Skeletal muscle satellite cell (primary cell): ENCODE data around the gene SGSM2.

Source experiments
- H3K27me3 ChIP-seq: 2 replicates; pipeline ENCODE4 v1.7.0; 2013; ENCODE audit warnings: low read length; ENCODE audit not compliant: control insufficient read depth, insufficient read depth
- H3K36me3 ChIP-seq: 2 replicates; pipeline ENCODE4 v1.7.0; 2013; ENCODE audit warnings: mild to moderate bottlenecking, control low read depth, low read length; ENCODE audit not compliant: insufficient read depth
- H3K4me1 ChIP-seq: 2 replicates; pipeline ENCODE4 v1.7.0; 2013; ENCODE audit warnings: low read length; ENCODE audit not compliant: control insufficient read depth, insufficient read depth
- H3K4me2 ChIP-seq: 2 replicates; pipeline ENCODE4 v1.7.0; 2013; ENCODE audit warnings: mild to moderate bottlenecking, low read length
- H3K4me3 ChIP-seq: 2 replicates; pipeline ENCODE4 v1.7.0; 2013; ENCODE audit warnings: low read length
- H3K9ac ChIP-seq: 2 replicates; pipeline ENCODE4 v1.7.0; 2013; ENCODE audit warnings: mild to moderate bottlenecking, low read depth, low read length, moderate library complexity
- H3K9me3 ChIP-seq: replicated peaks from 2 replicates; pipeline ENCODE4 v1.7.0; 2013; ENCODE audit warnings: mild to moderate bottlenecking, control low read depth, low read length

The SGSM2 gene

DNA sequence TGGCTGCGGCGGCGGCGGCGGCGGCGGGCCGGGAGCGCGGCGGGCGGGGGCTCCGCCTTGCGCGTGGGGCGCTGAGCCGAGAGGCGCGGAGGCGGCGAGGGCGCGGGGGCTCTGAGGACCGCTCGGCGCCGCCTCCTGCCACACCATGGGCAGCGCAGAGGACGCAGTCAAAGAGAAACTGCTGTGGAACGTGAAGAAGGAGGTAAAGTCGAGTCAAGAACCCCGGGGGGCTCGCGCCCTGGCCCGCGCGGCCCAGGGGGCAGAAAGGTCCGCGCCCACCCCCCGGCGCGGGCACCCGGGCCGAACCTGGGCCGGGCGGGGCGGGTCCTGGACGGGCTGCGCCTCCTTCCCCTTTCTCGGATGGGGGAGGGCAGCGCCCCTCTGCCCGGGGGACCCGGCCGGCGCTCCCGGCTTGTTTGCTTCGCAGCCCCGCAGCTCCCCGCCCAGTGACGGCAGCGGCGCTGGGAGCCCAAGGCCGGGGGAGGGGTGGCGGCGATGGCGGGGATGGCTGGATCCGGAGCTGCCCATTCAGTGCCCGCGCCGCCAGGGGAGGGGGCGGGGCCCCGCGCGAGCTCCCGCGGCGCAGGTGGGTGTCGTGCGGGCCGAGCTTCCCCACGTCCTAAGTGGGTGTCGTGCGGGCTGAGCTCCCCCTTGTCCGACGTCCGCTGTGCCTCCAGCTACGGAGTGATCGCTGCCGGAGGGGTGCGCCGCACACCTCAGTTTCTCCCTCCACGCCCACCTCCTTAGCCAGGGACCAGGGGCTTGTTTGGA is 428 bp downstream of the SGSM2 start:
- peak overlapping the region; percentile 90 for H3K4me2 ChIP-seq
- no peaks in the 10 kb centered on the region for H3K27me3 ChIP-seq
- peak overlapping the region; percentile 93 for H3K4me3 ChIP-seq
- H3K36me3 ChIP-seq: peaks cover 25% of the 10 kb centered on the region
- H3K4me1 ChIP-seq: peaks cover 21% of the 10 kb centered on the region
- no peaks in the 10 kb centered on the region for H3K9me3 ChIP-seq
- H3K9ac ChIP-seq: peak overlapping the region; percentile 95

DNA sequence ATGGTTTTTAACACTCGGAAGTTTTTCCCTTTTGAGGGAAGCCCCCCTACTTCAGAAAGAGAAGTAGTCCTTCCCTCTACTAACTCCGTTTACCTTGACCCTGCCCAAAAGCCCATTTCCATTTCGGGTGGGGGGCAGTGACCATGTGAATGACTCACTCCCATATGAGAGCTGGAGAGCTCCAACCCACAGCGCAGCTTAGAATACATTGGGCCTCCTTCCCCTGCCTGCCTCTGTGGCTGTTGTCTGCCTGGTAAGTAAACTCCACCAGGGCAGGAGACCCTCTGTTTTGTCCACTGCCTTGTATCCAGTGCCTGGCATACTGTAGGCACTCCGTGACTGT is 985 bp downstream of the SGSM2 start:
- H3K27me3 ChIP-seq: no peaks in the 10 kb centered on the region
- H3K4me1 ChIP-seq: peaks cover 21% of the 10 kb centered on the region
- peaks cover 20% of the 10 kb centered on the region for H3K36me3 ChIP-seq
- H3K9ac ChIP-seq: peak overlapping the region; percentile 95
- peak overlapping the region; percentile 90 for H3K4me2 ChIP-seq
- no peaks in the 10 kb centered on the region for H3K9me3 ChIP-seq
- H3K4me3 ChIP-seq: peak overlapping the region; percentile 93

DNA sequence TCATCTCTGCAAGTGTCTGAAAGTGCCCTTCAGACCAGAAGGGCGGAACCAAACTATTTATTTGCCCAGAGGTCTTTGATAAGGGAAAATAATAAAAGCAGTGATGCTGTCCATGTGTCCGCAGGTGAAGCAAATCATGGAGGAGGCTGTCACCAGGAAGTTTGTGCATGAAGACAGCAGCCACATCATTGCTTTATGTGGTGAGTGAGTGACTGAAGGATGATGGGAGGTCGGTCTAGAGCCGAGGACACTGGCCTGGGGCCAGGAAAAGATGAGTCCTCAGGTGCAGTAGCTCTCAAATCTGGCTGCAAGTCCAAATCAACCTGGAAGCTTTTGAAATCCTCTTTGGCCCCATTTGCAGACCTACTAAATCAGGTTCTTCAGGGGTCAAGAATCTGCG is 6.1 kb downstream of the SGSM2 start:
- H3K4me1 ChIP-seq: peaks cover 9% of the 10 kb centered on the region
- no peak overlapping the region for H3K4me3 ChIP-seq
- peaks cover 8% of the 10 kb centered on the region for H3K36me3 ChIP-seq
- H3K27me3 ChIP-seq: no peaks in the 10 kb centered on the region
- no peak overlapping the region for H3K4me2 ChIP-seq
- no peaks in the 10 kb centered on the region for H3K9me3 ChIP-seq
- H3K9ac ChIP-seq: no peak overlapping the region

DNA sequence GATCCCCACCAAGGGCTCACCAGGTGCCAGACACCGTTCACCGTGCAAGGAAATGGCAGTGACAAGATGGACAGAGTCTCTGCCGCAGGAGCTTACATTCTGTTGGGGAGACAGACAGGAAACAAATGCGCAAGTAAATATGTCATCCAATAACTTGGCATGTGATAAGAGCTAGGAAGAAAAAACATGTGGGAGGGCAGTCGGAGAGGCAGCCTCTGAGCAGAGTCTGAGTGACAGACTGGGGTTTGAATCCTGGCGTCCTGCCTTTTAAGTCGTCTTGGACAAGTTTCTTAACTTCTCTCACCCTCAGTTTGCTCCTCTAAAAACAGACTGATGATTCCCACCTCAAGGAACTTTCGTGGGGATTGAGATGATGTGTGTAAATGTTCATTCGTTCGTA is 7.2 kb downstream of the SGSM2 start:
- H3K4me1 ChIP-seq: peaks cover 8% of the 10 kb centered on the region
- peaks cover 8% of the 10 kb centered on the region for H3K36me3 ChIP-seq
- H3K4me3 ChIP-seq: no peak overlapping the region
- no peaks in the 10 kb centered on the region for H3K9me3 ChIP-seq
- H3K9ac ChIP-seq: no peak overlapping the region
- no peak overlapping the region for H3K4me2 ChIP-seq
- H3K27me3 ChIP-seq: no peaks in the 10 kb centered on the region

DNA sequence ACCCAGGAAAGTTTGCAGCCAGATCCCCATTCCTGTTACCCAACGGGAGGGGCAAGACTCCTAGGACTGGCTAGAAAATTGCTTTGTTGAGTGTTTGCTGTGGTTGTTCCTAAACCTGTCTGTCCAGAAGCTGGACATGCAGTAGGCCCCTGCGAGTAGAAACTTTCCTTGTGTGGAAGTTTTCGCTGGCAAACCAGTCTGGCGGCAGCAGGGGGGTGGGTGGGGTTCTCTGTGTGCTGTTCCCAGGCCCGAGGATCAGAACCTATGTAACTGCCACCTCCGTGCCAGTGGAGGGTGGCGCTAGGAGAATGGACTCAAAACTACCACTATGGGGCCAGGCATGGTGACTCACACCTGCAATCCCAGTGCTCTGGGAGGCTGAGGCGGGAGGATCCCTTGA is 9.2 kb downstream of the SGSM2 start:
- no peak overlapping the region for H3K4me2 ChIP-seq
- peaks cover 8% of the 10 kb centered on the region for H3K36me3 ChIP-seq
- no peaks in the 10 kb centered on the region for H3K9me3 ChIP-seq
- H3K4me3 ChIP-seq: no peak overlapping the region
- H3K9ac ChIP-seq: no peak overlapping the region
- no peaks in the 10 kb centered on the region for H3K27me3 ChIP-seq
- peaks cover 8% of the 10 kb centered on the region for H3K4me1 ChIP-seq

DNA sequence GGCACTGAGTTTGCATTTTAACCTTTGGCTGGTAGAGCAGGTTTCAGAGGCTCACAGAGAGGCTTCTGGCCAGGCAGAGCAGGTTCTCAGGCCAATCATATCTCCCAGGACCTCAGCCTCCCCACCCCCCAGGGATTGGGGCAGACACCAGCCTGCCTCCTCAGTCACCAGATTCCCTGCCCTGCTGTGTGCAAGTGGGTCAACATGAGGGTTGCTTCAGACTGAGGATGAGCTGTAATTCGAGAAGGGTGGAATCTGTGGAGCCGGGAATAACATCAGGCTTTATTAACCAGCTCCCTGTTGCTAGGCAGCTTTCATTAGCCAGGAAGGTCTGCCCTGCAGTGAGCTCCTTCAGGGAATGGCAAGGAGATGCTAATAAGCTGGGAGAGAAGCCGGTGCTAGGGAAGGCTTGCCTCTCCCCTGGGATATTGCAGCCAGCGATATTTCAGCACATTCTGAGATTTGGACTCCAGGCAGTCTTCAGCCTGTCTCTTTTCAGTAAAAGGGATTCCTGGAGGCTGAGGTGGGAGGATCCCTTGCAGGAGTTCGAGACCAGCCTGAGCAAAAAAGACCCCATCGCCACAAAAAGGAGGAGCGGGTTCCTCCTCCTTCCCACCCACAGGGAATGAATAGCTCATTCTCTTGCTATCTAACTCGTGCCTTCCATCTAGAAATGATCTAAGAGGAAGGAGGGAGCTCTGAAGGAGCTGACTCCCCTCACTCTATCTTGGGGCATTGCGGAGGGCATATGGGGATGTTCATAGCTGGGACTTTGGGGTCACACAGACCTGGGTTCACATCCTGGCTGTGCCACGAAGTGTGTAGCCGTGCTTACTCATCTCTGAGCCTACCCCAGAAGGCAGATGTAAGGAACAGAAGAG is 10.7 kb downstream of the SGSM2 start:
- Histone ChIP-seq H3K36me3 (peaks cover 8% of the 10 kb centered on the region), H3K4me1 (peaks cover 8% of the 10 kb centered on the region), H3K9me3 (no peaks in the 10 kb centered on the region), H3K4me3 (no peak overlapping the region), H3K9ac (no peak overlapping the region), H3K27me3 (no peaks in the 10 kb centered on the region), H3K4me2 (no peak overlapping the region)

DNA sequence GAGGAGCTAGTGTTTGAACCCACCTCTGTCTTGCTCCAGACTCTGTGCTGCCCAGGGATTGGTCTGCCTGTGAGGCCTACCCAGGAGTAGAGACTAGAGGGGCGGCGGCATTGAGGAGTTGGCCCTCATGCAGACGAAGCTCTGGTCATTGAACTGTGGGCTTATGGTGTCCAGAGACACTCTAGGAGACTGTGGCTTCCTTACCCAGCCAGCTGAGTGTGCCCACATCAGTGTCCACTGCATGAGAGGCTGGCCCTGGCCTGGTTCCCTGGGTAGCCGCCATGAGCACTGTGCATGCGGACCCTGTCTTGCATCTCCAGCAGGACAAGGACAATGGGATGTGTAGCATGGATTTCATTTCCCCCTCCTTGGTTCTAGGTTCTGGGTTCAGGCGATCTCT is 14.0 kb downstream of the SGSM2 start:
- Histone ChIP-seq H3K9me3 (no peaks in the 10 kb centered on the region), H3K4me3 (no peak overlapping the region), H3K9ac (no peak overlapping the region), H3K4me2 (no peak overlapping the region), H3K4me1 (peaks cover 8% of the 10 kb centered on the region), H3K36me3 (no peaks in the 10 kb centered on the region), H3K27me3 (no peaks in the 10 kb centered on the region)

DNA sequence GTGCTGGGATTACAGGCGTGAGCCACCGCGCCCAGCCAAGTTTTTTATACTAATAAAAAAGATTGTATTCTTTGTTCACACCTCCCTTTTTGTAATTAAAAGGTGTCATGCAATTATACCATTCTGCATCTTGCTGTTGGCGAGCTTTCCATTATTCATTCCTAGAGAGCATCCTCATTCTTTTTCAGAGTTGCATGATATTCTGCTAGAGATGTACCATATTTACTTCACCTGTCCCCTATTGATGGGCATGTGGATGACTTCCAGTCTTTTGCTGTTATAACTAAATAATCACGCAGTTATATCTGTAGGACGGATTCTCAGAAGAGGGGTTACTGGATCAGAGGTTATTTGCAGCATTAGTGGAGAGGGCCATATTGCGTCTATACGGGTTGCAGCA is 17.0 kb downstream of the SGSM2 start:
- no peak overlapping the region for H3K4me2 ChIP-seq
- H3K4me1 ChIP-seq: peaks cover 9% of the 10 kb centered on the region
- no peaks in the 10 kb centered on the region for H3K27me3 ChIP-seq
- no peak overlapping the region for H3K9ac ChIP-seq
- no peaks in the 10 kb centered on the region for H3K9me3 ChIP-seq
- no peak overlapping the region for H3K4me3 ChIP-seq
- H3K36me3 ChIP-seq: peaks cover 4% of the 10 kb centered on the region

DNA sequence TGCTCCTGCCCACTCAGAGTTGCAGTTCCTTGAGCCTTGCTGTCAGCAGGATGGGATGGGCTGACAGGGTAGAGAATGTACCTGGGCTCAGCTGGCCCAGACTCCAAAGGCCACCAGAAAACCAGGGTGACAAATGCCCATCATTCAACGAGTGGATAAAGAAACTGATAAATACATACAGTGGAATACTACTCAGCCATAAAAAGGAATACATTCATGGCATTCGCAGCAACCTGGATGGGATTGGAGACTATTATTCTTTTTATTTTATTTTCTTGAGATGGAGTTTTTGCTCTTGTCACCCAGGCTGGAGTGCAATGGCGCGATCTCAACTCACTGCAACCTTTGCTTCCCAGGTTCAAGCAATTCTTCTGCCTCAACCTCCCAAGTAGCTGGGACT is 19.9 kb downstream of the SGSM2 start:
- H3K4me2 ChIP-seq: no peak overlapping the region
- peaks cover 17% of the 10 kb centered on the region for H3K4me1 ChIP-seq
- no peak overlapping the region for H3K4me3 ChIP-seq
- peaks cover 4% of the 10 kb centered on the region for H3K36me3 ChIP-seq
- H3K9me3 ChIP-seq: no peaks in the 10 kb centered on the region
- H3K27me3 ChIP-seq: no peaks in the 10 kb centered on the region
- H3K9ac ChIP-seq: no peak overlapping the region

DNA sequence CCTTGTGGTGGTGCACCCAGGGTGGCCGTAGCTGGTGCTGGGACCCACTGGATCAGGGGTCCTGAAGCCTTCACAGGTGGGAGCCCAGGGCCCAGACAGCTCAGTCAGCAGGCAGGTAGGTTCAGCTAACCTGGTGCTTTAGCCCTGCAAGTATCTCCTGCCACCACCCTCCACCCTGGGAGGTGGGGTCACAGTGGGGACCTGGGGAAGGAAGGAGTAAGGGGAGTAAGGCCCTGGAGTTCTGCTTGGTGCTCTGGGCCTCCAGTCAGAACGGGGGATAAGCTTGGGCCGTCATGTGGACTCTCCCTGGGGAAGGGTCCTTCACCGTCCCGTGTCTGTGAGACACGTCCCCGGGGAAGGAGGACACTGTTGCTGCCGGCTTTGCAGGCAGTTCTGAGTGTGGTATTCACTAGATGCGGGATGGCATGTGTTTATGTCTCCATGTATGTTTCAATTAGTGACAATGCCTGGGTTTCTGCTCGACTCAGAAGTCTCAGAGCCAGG is 20.7 kb downstream of the SGSM2 start:
- Histone ChIP-seq H3K9ac (no peak overlapping the region), H3K4me3 (no peak overlapping the region), H3K4me2 (no peak overlapping the region), H3K36me3 (peaks cover 6% of the 10 kb centered on the region), H3K27me3 (no peaks in the 10 kb centered on the region), H3K9me3 (no peaks in the 10 kb centered on the region), H3K4me1 (peaks cover 17% of the 10 kb centered on the region)

DNA sequence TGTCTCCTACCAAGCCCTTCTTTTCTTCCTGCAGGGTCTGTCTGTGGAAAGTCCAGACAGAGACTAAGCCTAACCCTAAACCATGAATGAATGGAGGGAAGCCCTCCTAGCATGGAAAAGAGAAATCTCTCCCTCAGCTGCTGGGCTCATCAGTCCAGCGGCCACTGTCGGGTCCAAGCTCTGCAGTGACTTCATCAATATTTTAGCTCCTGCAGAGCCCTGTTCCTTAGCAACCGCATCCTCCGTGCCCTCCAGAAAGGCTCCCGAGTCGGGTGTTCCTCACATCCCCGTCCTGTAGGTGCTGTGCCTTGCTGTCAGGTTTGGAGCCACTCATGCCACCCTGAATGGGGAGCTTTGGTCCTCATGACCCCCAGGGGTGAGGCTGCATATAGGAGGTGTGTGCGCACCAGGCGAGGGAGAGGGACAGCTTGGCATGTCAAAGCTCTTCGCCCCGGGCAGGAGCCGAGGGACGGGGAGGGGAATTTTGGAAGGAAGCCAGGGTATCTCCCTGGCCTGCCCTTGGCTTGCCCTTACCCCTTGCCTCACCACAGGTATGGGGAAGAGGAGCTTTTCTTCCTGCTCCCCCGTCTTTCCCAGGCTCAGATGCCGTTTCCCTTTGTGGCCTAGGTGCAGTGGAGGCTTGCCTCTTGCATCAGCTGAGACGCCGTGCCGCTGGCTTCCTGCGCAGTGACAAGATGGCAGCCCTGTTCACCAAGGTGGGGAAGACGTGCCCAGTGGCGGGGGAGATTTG is 23.9 kb downstream of the SGSM2 start:
- Histone ChIP-seq H3K27me3 (no peaks in the 10 kb centered on the region), H3K4me2 (no peak overlapping the region), H3K9me3 (no peaks in the 10 kb centered on the region), H3K4me3 (no peak overlapping the region), H3K4me1 (peaks cover 17% of the 10 kb centered on the region), H3K9ac (no peak overlapping the region), H3K36me3 (peaks cover 20% of the 10 kb centered on the region)
